Measurements from ENCODE around the gene VEGFC.

- TF ChIP-seq CTCF (IDR thresholded peaks at IDR 0.05) (no peak), POLR2AphosphoS5 (IDR thresholded peaks at IDR 0.05; ENCODE audit: low read depth, low read length) (no peak)
These were observed 46.9 kb upstream of the VEGFC start for GRCh38 chr4:176839656-176840055.
